GM23338 (cell line): ENCODE measurements around the gene PCDHA9. TPM values are rescaled to one million over a fixed set of nuclear protein-coding genes. Genes with fewer than 3 reads are reported as not detected.
"Not testable (repeated sequence)": the region's sequence is repeated elsewhere in the genome, so short reads cannot be mapped to it uniquely, and the experiment has no call there.

Source experiments
- ATAC-seq: fragments of 200-7000 bp; cut with Tn5 transposase; 3 replicates; pipeline ENCODE4 v1.9.1; 2020
- DNase-seq: peaks from one replicate; pipeline ENCODE4 v3.0.0-alpha.2; 2015; ENCODE audit warnings: low spot score
- H2AFZ ChIP-seq: fragments of 200-600 bp; sonication (generic); 2 replicates; pipeline ENCODE4 v1.8.0; 2016; ENCODE audit warnings: antibody characterized with exemption, mild to moderate bottlenecking, moderate library complexity
- H3F3A ChIP-seq: fragments of 200-600 bp; sonication (generic); replicated peaks from 2 replicates; pipeline ENCODE4 v1.8.0; 2017; ENCODE audit warnings: antibody characterized with exemption, mixed run types, low read depth
- H3K27ac ChIP-seq: fragments of 200-600 bp; sonication (generic); 2 replicates; pipeline ENCODE4 v1.6.1; 2016; ENCODE audit warnings: low read depth
- H3K27me3 ChIP-seq: fragments of 200-600 bp; sonication (generic); 2 replicates; pipeline ENCODE4 v1.8.0; 2016; ENCODE audit warnings: mild to moderate bottlenecking, mixed run types, moderate library complexity; ENCODE audit not compliant: insufficient read depth
- H3K36me3 ChIP-seq: fragments of 200-600 bp; sonication (generic); 2 replicates; pipeline ENCODE4 v1.8.0; 2016; ENCODE audit warnings: mild to moderate bottlenecking; ENCODE audit not compliant: insufficient read depth
- H3K4me1 ChIP-seq: fragments of 200-600 bp; sonication (generic); 2 replicates; pipeline ENCODE4 v1.8.0; 2016; ENCODE audit warnings: mild to moderate bottlenecking, moderate library complexity; ENCODE audit not compliant: insufficient read depth
- H3K4me2 ChIP-seq: fragments of 200-600 bp; sonication (generic); 2 replicates; pipeline ENCODE4 v1.7.1; 2017; ENCODE audit warnings: mixed run types
- H3K4me3 ChIP-seq: fragments of 200-600 bp; sonication (generic); 2 replicates; pipeline ENCODE4 v1.6.1; 2016; ENCODE audit warnings: mixed run types
- H3K79me2 ChIP-seq: fragments of 200-600 bp; sonication (generic); replicated peaks from 2 replicates; pipeline ENCODE4 v1.8.0; 2017; ENCODE audit warnings: mild to moderate bottlenecking; ENCODE audit not compliant: insufficient read depth
- H3K9me2 ChIP-seq: fragments of 200-600 bp; sonication (generic); 2 replicates; pipeline ENCODE4 v1.8.0; 2017; ENCODE audit not compliant: insufficient read depth
- H4K20me1 ChIP-seq: fragments of 200-600 bp; sonication (generic); replicated peaks from 2 replicates; pipeline ENCODE4 v1.8.0; 2017; ENCODE audit warnings: mild to moderate bottlenecking; ENCODE audit not compliant: insufficient read depth
- H3K27ac Mint-ChIP-seq: 2 replicates; pipeline ENCODE4 v1.8.0; 2020; ENCODE audit warnings: inconsistent platforms, mild to moderate bottlenecking, moderate library complexity, mixed read lengths
- H3K27me3 Mint-ChIP-seq: 3 replicates; pipeline ENCODE4 v1.8.0; 2022; ENCODE audit warnings: low read depth, mild to moderate bottlenecking, moderate library complexity, mixed read lengths, inconsistent platforms; ENCODE audit not compliant: insufficient read depth, poor library complexity
- H3K36me3 Mint-ChIP-seq: 3 replicates; pipeline ENCODE4 v1.8.0; 2021; ENCODE audit warnings: low read depth, mild to moderate bottlenecking, inconsistent platforms, moderate library complexity, mixed read lengths
- H3K4me1 Mint-ChIP-seq: 3 replicates; pipeline ENCODE4 v1.8.0; 2020; ENCODE audit warnings: mild to moderate bottlenecking, inconsistent platforms, mixed read lengths
- H3K4me3 Mint-ChIP-seq: 3 replicates; pipeline ENCODE4 v1.8.0; 2021; ENCODE audit warnings: moderate library complexity, mild to moderate bottlenecking, inconsistent platforms, mixed read lengths
- H3K9me3 Mint-ChIP-seq: 3 replicates; pipeline ENCODE4 v1.8.0; 2020; ENCODE audit warnings: moderate library complexity, mild to moderate bottlenecking, inconsistent platforms, mixed read lengths
- CTCF ChIP-seq, 2 experiments: fragments of 200-600 bp in 1 of 2; sonication (generic) in 1 of 2; conservative IDR thresholded peaks; 2 replicates each; pipeline versions ENCODE4 v1.5.1 to v1.6.1; 2016 to 2017; ENCODE audit warnings: antibody characterized with exemption in 2 of 2, low read depth in 2 of 2, mild to moderate bottlenecking in 2 of 2, moderate library complexity in 1 of 2
- EZH2phosphoT487 ChIP-seq: fragments of 200-600 bp; sonication (generic); IDR thresholded peaks from one replicate; pipeline ENCODE4 v1.8.1; 2018; ENCODE audit warnings: antibody characterized with exemption; ENCODE audit not compliant: unreplicated experiment
- POLR2AphosphoS5 ChIP-seq: IDR thresholded peaks from 2 replicates; pipeline ENCODE4 v1.6.1; 2016; ENCODE audit warnings: antibody characterized with exemption, low read depth
- REST ChIP-seq: IDR thresholded peaks from one replicate; pipeline ENCODE4 v1.6.1; 2018; ENCODE audit warnings: antibody characterized with exemption; ENCODE audit not compliant: unreplicated experiment
- polyA plus RNA-seq: library from polyadenylated mRNA; unstranded; fragments of >200 nt; fragmentation: Nextera tagmentation; extraction: Ambion mirVana; gene quantifications from 2 replicates; pipeline ENCODE4 v1.2.1, GENCODE V29; 2016
- total RNA-seq: library from RNA; depleted of rRNA; stranded (reverse); fragments of >200 nt; shearing (Covaris generic); gene quantifications from 2 replicates; pipeline ENCODE4 v1.2.3, GENCODE V29; 2014

Gene PCDHA9
- total and polyA plus RNA-seq, 2 experiments from 2014 or later, result 1.6 to 3.3 TPM

GRCh38 chr5:140875085-140876065, 27.2 kb downstream of the PCDHA9 start, which contains the start of gene PCDHA12:
PCDHA12 (plus strand) TSS chr5:140875308; CDS start chr5:140875473, 165 bp downstream.
- Mint-ChIP-seq H3K9me3 (peaks cover 6% of the 10 kb centered on the region; the same call in 1 of the 3 replicates), H3K4me3 (peak within 1 kb of the TSS; percentile 97), H3K36me3 (peaks cover 29% of the 10 kb centered on the region), H3K27me3 (peaks cover 3% of the 10 kb centered on the region), H3K4me1 (peaks cover 17% of the 10 kb centered on the region; the same call in 2 of the 3 replicates), H3K27ac (peak within 1 kb of the TSS; percentile 98)
- Histone ChIP-seq H3K4me3 (peak within 1 kb of the TSS; percentile 66), H4K20me1 (peaks cover 9% of the 10 kb centered on the region; the same call in 1 of the 2 replicates), H3K4me1 (peaks cover 15% of the 10 kb centered on the region; the same call in 1 of the 2 replicates), H3F3A (no peaks in the 10 kb centered on the region), H3K9me2 (no peaks in the 10 kb centered on the region), H3K79me2 (peaks cover 48% of the 10 kb centered on the region), H2AFZ (peak within 1 kb of the TSS; percentile 66; the same call in 1 of the 2 replicates), H3K27ac (peak within 1 kb of the TSS; percentile 67; the same call in 1 of the 2 replicates), H3K4me2 (peak within 1 kb of the TSS; percentile 50), H3K36me3 (no peaks in the 10 kb centered on the region; the same call in 1 of the 2 replicates), H3K27me3 (no peaks in the 10 kb centered on the region)
- ATAC-seq (peak; percentile 80), DNase-seq (peak; percentile 90)
- TF ChIP-seq POLR2AphosphoS5 (peak; percentile 40; the same call in 1 of the 2 replicates), EZH2phosphoT487 (no peak), CTCF (conservative IDR thresholded peaks at IDR 0.05; ENCODE audit: low read depth in 2 of 2) (peak; percentile 77 to 87)

- H3K27ac Mint-ChIP-seq, H2AFZ ChIP-seq, H3K9me2 ChIP-seq, H3K27me3 ChIP-seq, H3K27ac ChIP-seq, H3F3A ChIP-seq, H3K36me3 ChIP-seq, DNase-seq, H3K27me3 Mint-ChIP-seq, H3K9me3 Mint-ChIP-seq, ATAC-seq, H4K20me1 ChIP-seq, H3K4me2 ChIP-seq: not testable (repeated sequence)
- Histone ChIP-seq H3K79me2 (peaks cover 43% of the 10 kb centered on the region), H3K4me3 (0 out of 2 replicates have a peak overlapping the region, but pooled peaks have one; percentile 66), H3K4me1 (peaks cover 15% of the 10 kb centered on the region; the same call in 1 of the 2 replicates)
- peak; percentile 65 for TF ChIP-seq REST
- Mint-ChIP-seq H3K36me3 (peaks cover 18% of the 10 kb centered on the region), H3K4me1 (peaks cover 17% of the 10 kb centered on the region; the same call in 2 of the 3 replicates), H3K4me3 (peak overlapping the region; percentile 97; the same call in 2 of the 3 replicates)
Observed at GRCh38 chr5:140876541-140877261, 28.5 kb downstream of the PCDHA9 start.
